TTC549 (cell line): ENCODE data around the gene TSPAN7.

Experiments used
- FAIRE-seq: peaks from 2 replicates; lab custom pipeline; 2012; peaks lifted over from hg19 to GRCh38; lab: Jason Lieb, UNC

The TSPAN7 gene

DNA sequence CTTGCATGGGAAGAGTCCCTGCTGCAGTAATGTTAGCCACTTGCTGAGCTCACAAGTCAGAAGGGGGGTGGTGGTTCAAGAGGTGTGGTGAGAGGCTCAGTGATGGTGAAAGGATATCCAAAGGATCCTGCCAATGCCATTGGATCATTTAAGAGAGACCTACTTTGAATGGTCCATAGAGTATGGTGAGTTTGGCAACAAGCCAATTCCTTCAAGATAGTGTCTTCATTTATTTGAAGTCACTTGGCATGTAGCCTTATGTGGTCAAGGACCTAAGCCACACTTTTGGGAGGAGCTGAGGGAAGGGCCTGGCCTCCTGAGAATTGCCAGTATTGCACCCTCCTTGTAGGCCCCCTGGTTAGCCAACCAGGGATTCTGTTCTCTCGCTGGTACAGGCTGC lies 87.9 kb downstream of the TSPAN7 start:
- no peak for FAIRE-seq

- no peak for FAIRE-seq
Observed at GRCh38 chrX:38649674-38650647, 88.6 kb downstream of the TSPAN7 start.

GRCh38 chrX:38651625-38652601 lies 90.6 kb downstream of the TSPAN7 start:
- no peak for FAIRE-seq

- no peak for FAIRE-seq
Observed at GRCh38 chrX:38652934-38653442, 91.6 kb downstream of the TSPAN7 start.

DNA sequence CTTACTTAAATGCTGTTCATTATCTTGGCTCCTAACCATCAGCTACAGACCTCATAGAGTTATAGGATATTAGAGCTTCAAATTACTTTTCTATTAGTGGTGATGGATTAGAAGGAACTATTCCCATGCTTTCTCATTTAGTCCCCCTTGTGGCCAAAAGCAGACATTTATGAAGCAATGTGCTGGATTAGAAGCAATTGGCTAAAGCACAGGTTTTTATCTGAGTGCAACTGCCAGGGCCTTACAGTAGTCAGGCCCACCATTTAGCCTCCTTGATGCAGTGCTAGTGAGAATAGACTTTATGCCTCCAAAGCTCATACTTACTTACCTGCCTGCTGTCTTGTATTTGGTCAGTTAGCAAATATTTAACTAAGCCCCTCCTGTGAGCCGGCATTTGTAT lies 93.0 kb downstream of the TSPAN7 start:
- no peak for FAIRE-seq

GRCh38 chrX:38656350-38656915 lies 95.1 kb downstream of the TSPAN7 start:
- no peak for FAIRE-seq

DNA sequence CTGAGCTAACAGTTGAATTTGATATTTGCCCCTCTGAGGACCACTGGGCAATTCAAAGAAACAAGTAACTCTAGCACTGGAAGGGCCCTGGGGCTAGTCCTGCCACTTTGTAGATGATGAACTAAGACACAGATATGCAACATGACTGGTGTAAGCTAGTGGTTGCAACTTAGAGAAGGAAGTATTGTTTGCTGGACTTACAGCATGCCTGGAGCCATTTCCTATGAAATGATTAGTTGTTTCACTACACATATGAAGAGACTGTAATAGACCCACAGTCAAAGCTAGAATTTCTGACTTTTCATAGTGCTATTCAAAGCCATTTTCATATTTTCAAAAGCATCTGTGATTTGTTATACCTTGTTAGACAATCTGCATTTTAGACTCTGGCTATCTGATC lies 96.2 kb downstream of the TSPAN7 start:
- no peak for FAIRE-seq

GRCh38 chrX:38660395-38661102 lies 99.2 kb downstream of the TSPAN7 start:
- FAIRE-seq = no peak

DNA sequence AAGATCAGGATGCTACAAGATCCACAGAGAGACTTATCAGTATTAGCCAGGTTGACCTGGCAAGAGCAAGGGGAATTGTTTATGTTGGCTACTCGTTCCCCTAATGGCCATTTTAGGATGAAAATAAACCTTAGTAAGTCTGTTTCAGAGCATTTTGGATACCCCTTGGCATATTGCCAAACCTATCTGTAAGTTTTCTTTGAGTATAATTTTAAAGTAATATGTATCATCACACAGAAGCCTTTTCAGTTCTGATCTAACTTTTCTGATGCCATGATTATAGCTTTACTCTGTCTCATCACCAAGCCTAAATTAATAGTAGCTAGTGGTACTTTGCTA lies 99.7 kb downstream of the TSPAN7 start:
- no peak for FAIRE-seq

- no peak for FAIRE-seq
Observed at GRCh38 chrX:38661561-38661960, 100.2 kb downstream of the TSPAN7 start.

- no peak for FAIRE-seq
Observed at GRCh38 chrX:38662640-38663039, 101.3 kb downstream of the TSPAN7 start.

DNA sequence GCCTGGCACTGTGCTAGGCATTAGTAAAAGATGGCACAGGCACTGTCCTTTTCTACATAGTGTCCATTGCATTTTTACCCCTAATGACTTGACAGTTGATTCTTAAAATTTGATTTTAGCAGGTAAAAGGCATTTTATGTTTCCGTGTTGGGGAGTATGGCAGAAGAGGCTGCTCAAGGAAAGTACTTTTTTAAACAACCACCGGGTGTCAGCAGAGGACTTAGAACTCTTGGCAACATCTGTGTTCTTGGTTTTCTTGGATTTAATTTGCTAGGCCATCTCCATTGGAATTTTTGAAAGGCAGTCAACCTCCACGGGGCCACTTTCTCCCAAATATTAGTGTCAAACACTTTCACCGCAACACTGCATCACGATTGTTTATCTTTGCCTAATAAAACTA lies 102.9 kb downstream of the TSPAN7 start:
- no peak for FAIRE-seq

GRCh38 chrX:38666909-38667308 lies 105.6 kb downstream of the TSPAN7 start:
- FAIRE-seq = no peak

DNA sequence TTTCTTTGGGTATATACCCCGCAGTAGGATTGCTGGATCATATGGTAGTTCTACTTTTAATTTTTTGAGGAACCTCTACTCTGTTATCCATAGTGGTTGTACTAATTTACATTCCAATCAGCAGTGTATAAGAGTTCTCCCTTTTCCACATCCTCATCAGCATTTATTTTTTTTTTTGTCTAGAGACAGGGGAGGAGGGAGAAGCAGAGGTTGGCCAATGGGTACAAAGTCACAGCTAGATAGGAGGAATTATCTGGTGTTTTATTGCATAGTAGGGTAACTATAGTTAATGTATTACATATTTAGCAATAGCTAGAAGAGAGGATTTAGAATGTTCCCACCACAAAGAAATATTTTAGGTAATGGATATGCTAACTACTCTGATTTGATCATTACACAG lies 107.4 kb downstream of the TSPAN7 start:
- no peak for FAIRE-seq

DNA sequence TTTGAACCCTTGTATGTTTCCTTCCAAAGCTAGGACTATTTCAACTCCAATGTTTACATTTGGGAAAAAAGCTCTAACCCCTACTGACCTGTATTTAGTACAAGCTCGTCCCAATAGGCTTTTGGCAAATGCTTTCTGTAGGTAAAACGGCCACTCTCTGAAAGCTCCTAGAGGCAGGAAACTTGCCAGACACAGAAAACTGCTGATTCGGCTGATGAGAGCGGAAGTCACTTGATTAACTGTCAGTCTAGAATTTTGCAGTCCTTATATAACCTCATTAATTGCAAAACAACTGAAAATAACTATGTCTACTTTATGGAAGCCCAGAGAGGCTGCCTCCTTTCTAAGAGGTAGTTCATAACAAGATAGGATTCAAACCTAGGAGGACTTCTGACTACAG lies 108.1 kb downstream of the TSPAN7 start:
- no peak for FAIRE-seq

DNA sequence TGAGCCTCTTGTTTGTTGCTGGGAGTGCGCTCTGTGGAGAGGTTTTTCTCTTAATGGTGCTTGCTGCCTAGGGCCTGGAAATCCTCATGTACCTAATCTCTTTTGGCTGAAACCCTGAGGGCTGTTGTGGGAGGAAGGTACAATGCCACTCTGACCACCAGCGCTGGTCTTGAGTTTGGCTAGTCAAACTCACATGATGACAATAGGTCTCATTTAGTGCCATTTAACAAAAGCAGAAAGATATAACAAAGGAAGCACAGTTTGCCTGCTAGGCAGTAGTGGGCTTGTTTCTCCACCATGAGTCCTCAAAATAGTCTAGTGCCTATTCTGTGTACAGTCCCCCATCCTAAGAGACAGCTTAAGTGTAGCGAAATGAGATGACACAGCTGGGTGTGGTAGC lies 111.3 kb downstream of the TSPAN7 start:
- FAIRE-seq = no peak

GRCh38 chrX:38675856-38676255 lies 114.5 kb downstream of the TSPAN7 start:
- no peak for FAIRE-seq

GRCh38 chrX:38678183-38678582 lies 116.8 kb downstream of the TSPAN7 start:
- FAIRE-seq = no peak

DNA sequence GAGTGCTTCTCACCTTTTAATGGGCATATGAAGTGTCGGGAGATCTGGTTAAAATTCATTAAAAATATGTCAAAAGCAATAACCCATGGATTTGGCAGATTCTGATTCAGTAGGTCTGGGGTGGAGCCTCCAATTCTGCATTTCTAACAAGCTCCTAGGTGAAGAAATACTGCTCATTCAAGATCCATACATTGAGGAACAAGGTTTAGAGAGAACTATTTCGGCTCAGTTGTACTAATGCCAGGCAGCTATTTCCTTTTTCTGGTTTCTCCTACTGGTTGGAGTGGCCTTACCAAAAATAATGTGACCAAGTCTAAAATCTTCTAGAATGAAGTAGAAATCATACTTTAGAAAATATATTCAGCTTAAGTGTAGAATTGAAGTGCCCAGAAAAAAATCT lies 117.5 kb downstream of the TSPAN7 start:
- FAIRE-seq = no peak

- no peak for FAIRE-seq
Observed at GRCh38 chrX:38679695-38680094, 118.4 kb downstream of the TSPAN7 start.

DNA sequence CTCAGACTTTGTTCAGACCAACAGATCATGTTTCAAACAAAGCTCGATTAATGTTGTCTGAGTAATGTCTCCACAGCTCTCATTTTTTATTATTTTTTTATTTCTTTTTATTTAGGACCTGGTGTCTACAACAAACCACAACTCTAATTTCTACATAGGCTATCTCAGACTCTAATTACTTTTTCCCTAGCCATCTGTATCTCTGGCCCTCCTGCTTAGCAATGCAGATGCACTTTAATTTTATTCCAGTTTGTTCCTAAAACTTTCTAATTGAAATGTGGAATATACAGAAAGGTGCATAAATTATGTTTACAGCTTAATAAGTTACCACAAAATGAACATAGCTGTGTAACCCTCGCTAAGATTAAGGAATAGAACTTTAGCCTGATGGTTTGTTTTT lies 120.8 kb downstream of the TSPAN7 start:
- no peak for FAIRE-seq

GRCh38 chrX:38692961-38693360 lies 131.6 kb downstream of the TSPAN7 start:
- no peak for FAIRE-seq
